Loucy (cell line): Measurements from ENCODE around the gene TEKT3.

Experiments
- H2AFZ ChIP-seq: fragments of 200-600 bp; sonication (generic); 2 replicates; pipeline ENCODE4 v1.6.0; 2016; ENCODE audit warnings: antibody characterized with exemption, mild to moderate bottlenecking, low read length, moderate library complexity
- H3F3A ChIP-seq: fragments of 200-600 bp; 2 replicates; pipeline ENCODE4 v1.6.0; 2016; ENCODE audit warnings: antibody characterized with exemption, low read depth, mild to moderate bottlenecking
- H3K27me3 ChIP-seq: fragments of 200-600 bp; sonication (generic); 2 replicates; pipeline ENCODE4 v1.6.1; 2014; ENCODE audit warnings: low read length, mild to moderate bottlenecking; ENCODE audit not compliant: insufficient read depth, poor library complexity, severe bottlenecking
- H3K36me3 ChIP-seq: fragments of 200-600 bp; sonication (generic); 2 replicates; pipeline ENCODE4 v1.6.1; 2016; ENCODE audit warnings: low read length; ENCODE audit not compliant: insufficient read depth
- H3K4me1 ChIP-seq: fragments of 200-600 bp; sonication (generic); 2 replicates; pipeline ENCODE4 v1.5.1; 2014; ENCODE audit warnings: low read length, mild to moderate bottlenecking; ENCODE audit not compliant: insufficient read depth, poor library complexity, severe bottlenecking
- H3K4me2 ChIP-seq: fragments of 200-600 bp; sonication (generic); 2 replicates; pipeline ENCODE4 v1.6.0; 2014; ENCODE audit warnings: antibody characterized with exemption, low read length, low read depth, mild to moderate bottlenecking; ENCODE audit not compliant: poor library complexity, severe bottlenecking
- H3K4me3 ChIP-seq: fragments of 200-600 bp; sonication (generic); 2 replicates; pipeline ENCODE4 v1.5.1; 2014; ENCODE audit warnings: low read length, mild to moderate bottlenecking, mixed read lengths; ENCODE audit not compliant: poor library complexity, severe bottlenecking
- H3K79me2 ChIP-seq: fragments of 200-600 bp; sonication (generic); 2 replicates; pipeline ENCODE4 v1.6.1; 2014; ENCODE audit warnings: low read length; ENCODE audit not compliant: insufficient read depth
- H3K9ac ChIP-seq: fragments of 200-600 bp; sonication (generic); 2 replicates; pipeline ENCODE4 v1.6.0; 2014; ENCODE audit warnings: mild to moderate bottlenecking, low read depth, low read length, moderate library complexity; ENCODE audit not compliant: poor library complexity, severe bottlenecking
- H3K9me2 ChIP-seq: fragments of 200-600 bp; sonication (generic); replicated peaks from 2 replicates; pipeline ENCODE4 v1.6.1; 2016; ENCODE audit warnings: low read depth, low read length, mixed read lengths
- H3K9me3 ChIP-seq: fragments of 200-600 bp; sonication (generic); 2 replicates; pipeline ENCODE4 v1.6.1; 2014; ENCODE audit warnings: mild to moderate bottlenecking, antibody characterized with exemption, low read length, low read depth; ENCODE audit not compliant: insufficient read depth
- H4K20me1 ChIP-seq: fragments of 200-600 bp; sonication (generic); 2 replicates; pipeline ENCODE4 v1.6.0; 2014; ENCODE audit warnings: antibody characterized with exemption, low read length, mild to moderate bottlenecking; ENCODE audit not compliant: insufficient read depth, poor library complexity, severe bottlenecking
- CTCF ChIP-seq: fragments of 200-600 bp; sonication (generic); conservative IDR thresholded peaks from 2 replicates; pipeline ENCODE4 v1.5.1; 2014; ENCODE audit warnings: mild to moderate bottlenecking, antibody characterized with exemption, low read length
- EZH2phosphoT487 ChIP-seq: fragments of 200-600 bp; IDR thresholded peaks from 2 replicates; pipeline ENCODE4 v1.6.1; 2018; ENCODE audit warnings: antibody characterized with exemption, mild to moderate bottlenecking, moderate library complexity, borderline replicate concordance

TEKT3 gene

GRCh38 chr17:15371376-15372130 is 30.2 kb upstream of the TEKT3 start:
- TF ChIP-seq CTCF (no peak), EZH2phosphoT487 (no peak)
- Histone ChIP-seq H3F3A (no peaks in the 10 kb centered on the region), H3K9ac (no peak overlapping the region), H3K36me3 (no peaks in the 10 kb centered on the region), H3K4me3 (no peak overlapping the region), H4K20me1 (no peaks in the 10 kb centered on the region), H3K79me2 (no peaks in the 10 kb centered on the region), H3K9me3 (no peaks in the 10 kb centered on the region), H3K27me3 (no peaks in the 10 kb centered on the region), H3K9me2 (no peaks in the 10 kb centered on the region), H3K4me2 (no peak overlapping the region), H2AFZ (no peak overlapping the region), H3K4me1 (no peaks in the 10 kb centered on the region)

- TF ChIP-seq EZH2phosphoT487, result no peak
- TF ChIP-seq CTCF, result no peak
- H3K36me3 ChIP-seq, result no peaks in the 10 kb centered on the region
- no peak overlapping the region for H3K4me3 ChIP-seq
Measured at GRCh38 chr17:15368600-15368999, 27.2 kb upstream of the TEKT3 start.

GRCh38 chr17:15366026-15366425 is 24.6 kb upstream of the TEKT3 start:
- TF ChIP-seq EZH2phosphoT487 (no peak), CTCF (no peak)
- Histone ChIP-seq H3K27me3 (no peaks in the 10 kb centered on the region), H3K4me2 (no peak overlapping the region), H3K9me3 (no peaks in the 10 kb centered on the region), H2AFZ (no peak overlapping the region), H3K36me3 (no peaks in the 10 kb centered on the region), H3K9ac (no peak overlapping the region), H4K20me1 (no peaks in the 10 kb centered on the region), H3F3A (no peaks in the 10 kb centered on the region), H3K9me2 (no peaks in the 10 kb centered on the region), H3K79me2 (no peaks in the 10 kb centered on the region), H3K4me1 (no peaks in the 10 kb centered on the region), H3K4me3 (no peak overlapping the region)

More at GRCh38 chr17:15368600-15368999, 27.2 kb upstream of the TEKT3 start:
- no peaks in the 10 kb centered on the region for H3K9me2 ChIP-seq
- H3K79me2 ChIP-seq, result no peaks in the 10 kb centered on the region
- H4K20me1 ChIP-seq, result no peaks in the 10 kb centered on the region
- H3F3A ChIP-seq, result no peaks in the 10 kb centered on the region
- H3K27me3 ChIP-seq, result no peaks in the 10 kb centered on the region
- H2AFZ ChIP-seq, result no peak overlapping the region
- H3K4me1 ChIP-seq, result no peaks in the 10 kb centered on the region
- no peak overlapping the region for H3K9ac ChIP-seq
- H3K4me2 ChIP-seq, result no peak overlapping the region
- no peaks in the 10 kb centered on the region for H3K9me3 ChIP-seq
